A549 (cell line): ENCODE measurements around the gene KCNH6. TPM values are rescaled to one million over a fixed set of nuclear protein-coding genes. Genes with fewer than 3 reads are reported as not detected.

Source experiments
- ATAC-seq, 2 experiments: fragments of 200-7000 bp in 1 of 2; fragments of >200 bp in 1 of 2; cut with Nextera tagmentation in 1 of 2; cut with Tn5 transposase in 1 of 2; 3 replicates each; pipeline versions ENCODE4 v1.8.0 to v1.9.1; 2018 to 2020; ENCODE audit warnings: mild to moderate bottlenecking in 1 of 2, moderate library complexity in 1 of 2
- CTCF ChIA-PET: fragments of 300-600 bp; sonication (Branson Sonifier 250); formaldehyde crosslinking; extraction: SDS; loops from one replicate; lab custom pipeline; 2021; ENCODE audit warnings: antibody characterized with exemption, inconsistent platforms; lab: Yijun Ruan, JAX
- POLR2A ChIA-PET: fragments of 350-600 bp; formaldehyde crosslinking; extraction: SDS; loops from one replicate; lab custom pipeline; 2021; ENCODE audit warnings: antibody characterized with exemption, inconsistent platforms; lab: Yijun Ruan, JAX
- DNase-seq, 2 experiments: peaks; one replicate each; pipeline versions ENCODE4 v3.0.0 to v3.0.0-alpha.2; 2011 to 2016; ENCODE audit warnings: low read depth in 1 of 2, low spot score in 1 of 2
- FAIRE-seq: peaks from 2 replicates; lab custom pipeline; 2011; peaks lifted over from hg19 to GRCh38; lab: Jason Lieb, UNC
- H3K27ac ChIP-seq, 2 experiments: fragments of >200 bp; sonication (Bioruptor Twin); formaldehyde crosslinking; 3 replicates each; pipeline ENCODE4 v1.5.1; 2016 to 2017
- H3K4me1 ChIP-seq: fragments of >200 bp; sonication (Bioruptor Twin); formaldehyde crosslinking; 3 replicates; pipeline ENCODE4 v1.6.1; 2016
- H3K4me2 ChIP-seq: fragments of >200 bp; sonication (Bioruptor Twin); formaldehyde crosslinking; 3 replicates; pipeline ENCODE4 v1.6.1; 2016
- H3K4me3 ChIP-seq: fragments of >200 bp; sonication (Bioruptor Twin); formaldehyde crosslinking; 3 replicates; pipeline ENCODE4 v1.5.1; 2016
- H3K9me3 ChIP-seq: fragments of >200 bp; sonication (Bioruptor Twin); formaldehyde crosslinking; 3 replicates; pipeline ENCODE4 v1.6.1; 2016
- CBX8 ChIP-seq: fragments of 200-600 bp; sonication (generic); IDR thresholded peaks from 2 replicates; pipeline ENCODE4 v1.6.1; 2016
- CEBPB ChIP-seq, 2 experiments: fragments of >200 bp in 1 of 2; sonication (Bioruptor Twin) in 1 of 2; formaldehyde crosslinking in 1 of 2; IDR thresholded peaks; 2 replicates each; pipeline ENCODE4 v1.6.1; 2012 to 2016
- ESRRA ChIP-seq: fragments of 150-350 bp; IDR thresholded peaks from 2 replicates; pipeline ENCODE4 v1.6.1; 2014; ENCODE audit warnings: mild to moderate bottlenecking, low read length, borderline replicate concordance
- FOSB ChIP-seq: fragments of 250-450 bp; sonication (Bioruptor Pico); IDR thresholded peaks from 2 replicates; pipeline ENCODE4 v1.5.0; 2020; ENCODE audit warnings: mild to moderate bottlenecking, moderate library complexity
- FOSL2 ChIP-seq, 2 experiments: fragments of 450-650 bp in 1 of 2; fragments of >200 bp in 1 of 2; sonication (Bioruptor Twin) in 1 of 2; formaldehyde crosslinking; IDR thresholded peaks; 2 replicates each; pipeline versions ENCODE4 v1.5.0 to v1.6.1; 2016 to 2020; ENCODE audit warnings: mild to moderate bottlenecking in 1 of 2, moderate library complexity in 1 of 2
- HEYL ChIP-seq: fragments of 250-450 bp; sonication (Bioruptor Pico); IDR thresholded peaks from 2 replicates; pipeline ENCODE4 v1.8.0; 2021; ENCODE audit warnings: mild to moderate bottlenecking, moderate library complexity
- HOXA7 ChIP-seq: fragments of 250-450 bp; sonication (Bioruptor Pico); IDR thresholded peaks from 2 replicates; pipeline ENCODE4 v1.5.0; 2020; ENCODE audit warnings: mild to moderate bottlenecking, moderate library complexity
- JUN ChIP-seq, 2 experiments: fragments of >200 bp; sonication (Bioruptor Twin); formaldehyde crosslinking; IDR thresholded peaks; 2 replicates in 1 of 2; 3 replicates in 1 of 2; pipeline ENCODE4 v1.6.1; 2016 to 2017
- KDM5A ChIP-seq: fragments of 200-600 bp; sonication (generic); IDR thresholded peaks from 2 replicates; pipeline ENCODE4 v1.6.1; 2016; ENCODE audit warnings: antibody characterized with exemption, mild to moderate bottlenecking
- MAZ ChIP-seq: fragments of 150-350 bp; IDR thresholded peaks from 2 replicates; pipeline ENCODE4 v1.6.1; 2014; ENCODE audit warnings: antibody characterized with exemption, low read depth, low read length, borderline replicate concordance
- NPAS2 ChIP-seq: fragments of 250-450 bp; sonication (Bioruptor Pico); IDR thresholded peaks from 2 replicates; pipeline ENCODE4 v1.8.0; 2022; ENCODE audit warnings: mild to moderate bottlenecking, moderate library complexity, borderline replicate concordance
- NR3C1 ChIP-seq: fragments of >200 bp; sonication (Bioruptor Twin); formaldehyde crosslinking; IDR thresholded peaks from 3 replicates; pipeline ENCODE4 v1.6.1; 2017
- POLR2A ChIP-seq: IDR thresholded peaks from 2 replicates; pipeline ENCODE4 v1.6.1; 2012; ENCODE audit warnings: mild to moderate bottlenecking, low read length
- SREBF2 ChIP-seq: fragments of 450-650 bp; IDR thresholded peaks from 2 replicates; pipeline ENCODE4 v1.6.1; 2014; ENCODE audit warnings: mild to moderate bottlenecking, moderate library complexity
- TFCP2L1 ChIP-seq: fragments of 250-450 bp; sonication (Bioruptor Pico); IDR thresholded peaks from 2 replicates; pipeline ENCODE4 v1.5.0; 2021; ENCODE audit warnings: mild to moderate bottlenecking
- ZC3H11A ChIP-seq: fragments of 450-650 bp; IDR thresholded peaks from 2 replicates; pipeline ENCODE4 v1.6.1; 2014; ENCODE audit warnings: antibody characterized with exemption, mild to moderate bottlenecking
- ZNF302 ChIP-seq: fragments of 250-450 bp; sonication (Bioruptor Pico); IDR thresholded peaks from 2 replicates; pipeline ENCODE4 v1.9.0; 2021; ENCODE audit warnings: inconsistent platforms, mild to moderate bottlenecking, moderate library complexity
- WGBS: methylation state at CpG from one replicate; pipeline ENCODE4 v1.1.6; 2017; ENCODE audit errors: missing lambda C conversion rate; 5-methylcytosine and 5-hydroxymethylcytosine counted together
- polyA plus RNA-seq, 4 experiments: library from polyadenylated mRNA; depleted of rRNA in 3 of 4; stranded (reverse); fragments of >200 nt; fragmentation: RNase III in 1 of 4; extraction: RNeasy Plus Mini Kit Qiagen cat#74134 plus additional on column Dnase treatment in 1 of 4; gene quantifications; 2 replicates in 3 of 4; 3 replicates in 1 of 4; pipeline ENCODE4 v1.2.3, GENCODE V29; 2011 to 2017
- TF ChIP-seq, protein P1 (sequence below): fragments of 450-650 bp; IDR thresholded peaks from 2 replicates; pipeline ENCODE4 v1.6.1; 2014; ENCODE audit warnings: antibody characterized with exemption
- TF ChIP-seq, protein P2 (sequence below): fragments of 150-350 bp; IDR thresholded peaks from 2 replicates; pipeline ENCODE4 v1.6.1; 2014; ENCODE audit warnings: low read depth, mild to moderate bottlenecking, low read length
- TF ChIP-seq, protein P3 (sequence below): fragments of 250-450 bp; sonication (Bioruptor Pico); IDR thresholded peaks from 2 replicates; pipeline ENCODE4 v1.5.0; 2020; ENCODE audit warnings: low read depth, mild to moderate bottlenecking, moderate library complexity
- TF ChIP-seq, protein P4 (sequence below): fragments of 200-600 bp; sonication (generic); IDR thresholded peaks from 2 replicates; pipeline ENCODE4 v1.6.1; 2016; ENCODE audit warnings: antibody characterized with exemption, mild to moderate bottlenecking, moderate library complexity

Gene KCNH6
- polyA plus RNA-seq, 2 of the 4 experiments (the other 2 are of a cell fraction) = not detected

DNA sequence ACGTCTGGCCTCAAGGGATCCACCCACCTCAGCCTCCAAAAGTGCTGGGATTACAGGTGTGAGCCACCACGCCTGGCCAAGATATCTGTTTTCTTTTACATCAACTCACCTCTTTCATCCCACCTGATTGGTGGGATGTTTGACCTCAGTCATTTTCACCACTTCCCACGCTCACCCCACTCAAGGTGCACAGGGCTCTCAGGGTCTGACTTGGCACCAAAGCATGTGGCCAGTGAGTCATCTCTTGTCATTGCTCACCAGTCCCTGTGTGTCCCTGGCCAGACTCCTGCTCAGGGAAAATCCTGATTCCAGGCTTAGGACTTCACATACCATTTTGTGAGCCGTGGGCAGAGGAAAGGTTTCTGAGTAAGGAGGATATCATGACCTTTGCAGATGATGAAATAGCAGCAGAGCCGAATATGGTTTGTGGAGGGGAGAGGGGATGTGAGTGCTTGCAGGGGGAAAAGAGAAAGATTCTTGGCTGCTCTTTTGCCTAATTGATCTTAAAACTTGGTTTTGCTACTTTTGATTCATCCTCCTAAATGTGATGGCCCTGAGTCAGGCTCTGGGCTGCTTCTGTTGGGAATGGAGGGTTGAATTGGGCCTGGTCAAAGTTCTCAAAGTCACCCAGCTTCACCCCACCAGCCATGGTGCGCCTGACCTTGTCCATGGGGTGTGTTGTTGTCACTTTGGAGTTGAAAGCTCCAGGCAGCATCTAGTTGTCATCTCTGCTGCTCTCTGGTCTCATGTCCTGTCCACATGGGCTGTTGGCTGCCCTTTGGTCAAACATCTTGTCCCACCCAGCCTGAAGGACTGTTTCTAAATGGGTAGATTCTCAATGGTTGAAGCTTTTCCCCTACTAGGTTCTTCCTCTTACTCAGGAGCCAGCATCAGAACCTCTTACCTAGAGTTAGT is 6.0 kb upstream of the KCNH6 start:
- Histone ChIP-seq H3K9me3 (no peaks in the 10 kb centered on the region), H3K4me2 (no peak overlapping the region), H3K27ac (no peak overlapping the region), H3K4me1 (peaks cover 11% of the 10 kb centered on the region), H3K4me3 (no peak overlapping the region)
- DNase-seq (peak; percentile 40 to 55), FAIRE-seq (peak; percentile 74), ATAC-seq (0 out of 6 replicates have a peak, but pooled peaks of 1 of the 2 experiments have one; percentile 27)
- 23% methylated on average over 6 of the region's 6 CpGs for WGBS
- TF ChIP-seq, protein P1, sequence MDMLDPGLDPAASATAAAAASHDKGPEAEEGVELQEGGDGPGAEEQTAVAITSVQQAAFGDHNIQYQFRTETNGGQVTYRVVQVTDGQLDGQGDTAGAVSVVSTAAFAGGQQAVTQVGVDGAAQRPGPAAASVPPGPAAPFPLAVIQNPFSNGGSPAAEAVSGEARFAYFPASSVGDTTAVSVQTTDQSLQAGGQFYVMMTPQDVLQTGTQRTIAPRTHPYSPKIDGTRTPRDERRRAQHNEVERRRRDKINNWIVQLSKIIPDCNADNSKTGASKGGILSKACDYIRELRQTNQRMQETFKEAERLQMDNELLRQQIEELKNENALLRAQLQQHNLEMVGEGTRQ = no peak
- TF ChIP-seq KDM5A = no peak
- no peak for TF ChIP-seq FOSL2 (IDR thresholded peaks at IDR 0.05)
- TF ChIP-seq FOSL2 (CRISPR knock-in tag; IDR thresholded peaks at IDR 0.05) = peak; percentile 36; the same call in 1 of the 2 replicates
- ChIA-PET CTCF (interaction anchor here (0.6 to 2.5 kb wide), 4 partner anchors 13 to 349 kb away, joined by 3 to 9 read pairs (median 5); no protein-coding TSS in a partner anchor), POLR2A (interaction anchor here (0.6 kb wide), 2 partner anchors 37 to 47 kb away, joined by 5 to 17 read pairs; no protein-coding TSS in a partner anchor)

DNA sequence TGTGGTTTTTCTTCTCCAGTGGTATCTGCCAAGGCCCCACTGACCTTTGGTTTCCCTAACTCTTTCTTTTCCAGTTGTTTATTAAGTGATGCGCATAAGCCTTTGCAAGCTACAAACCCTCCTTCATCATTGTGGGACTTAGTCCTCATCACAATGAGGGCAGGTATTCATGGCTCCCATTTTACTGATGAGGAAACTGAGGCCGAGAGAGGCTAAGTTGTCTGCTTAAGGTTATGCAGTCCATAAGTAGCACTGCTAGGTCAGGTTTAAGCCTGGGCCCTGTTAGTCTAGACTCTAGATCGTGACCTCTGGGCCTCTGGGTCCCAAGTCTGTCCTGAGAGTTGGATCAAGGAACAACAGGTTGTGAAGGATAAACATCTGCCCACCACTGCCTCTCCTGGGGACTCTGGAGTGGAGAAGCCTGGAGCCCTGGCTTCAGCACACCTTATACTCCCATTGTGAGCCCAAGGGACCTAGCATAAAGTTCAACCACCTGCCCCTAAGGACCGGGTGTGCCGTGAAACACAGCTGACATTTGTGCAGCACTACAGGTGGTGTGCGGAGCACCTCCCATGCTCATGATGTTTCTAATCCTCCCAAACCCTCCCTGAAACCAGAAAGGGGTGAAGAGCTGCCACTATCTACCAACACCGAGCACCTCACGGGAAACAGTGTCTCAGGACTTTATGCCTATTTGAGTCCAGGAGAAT is 5.2 kb upstream of the KCNH6 start:
- no peaks in the 10 kb centered on the region for H3K9me3 ChIP-seq
- WGBS = 48% methylated on average over 8 of the region's 8 CpGs
- H3K4me2 ChIP-seq = no peak overlapping the region
- peaks cover 11% of the 10 kb centered on the region for H3K4me1 ChIP-seq
- POLR2A ChIA-PET = no interaction called here
- H3K4me3 ChIP-seq = no peak overlapping the region
- ATAC-seq = no peak
- DNase-seq = no peak
- no peak for FAIRE-seq
- no peak overlapping the region for H3K27ac ChIP-seq
- TF ChIP-seq HEYL = no peak
- no peak for TF ChIP-seq MAZ
- TF ChIP-seq ZNF302 (CRISPR knock-in tag) = no peak
- TF ChIP-seq NR3C1 = no peak
- no peak for TF ChIP-seq KDM5A
- TF ChIP-seq SREBF2 = no peak
- TF ChIP-seq FOSB (CRISPR knock-in tag) = no peak
- TF ChIP-seq, protein P2, sequence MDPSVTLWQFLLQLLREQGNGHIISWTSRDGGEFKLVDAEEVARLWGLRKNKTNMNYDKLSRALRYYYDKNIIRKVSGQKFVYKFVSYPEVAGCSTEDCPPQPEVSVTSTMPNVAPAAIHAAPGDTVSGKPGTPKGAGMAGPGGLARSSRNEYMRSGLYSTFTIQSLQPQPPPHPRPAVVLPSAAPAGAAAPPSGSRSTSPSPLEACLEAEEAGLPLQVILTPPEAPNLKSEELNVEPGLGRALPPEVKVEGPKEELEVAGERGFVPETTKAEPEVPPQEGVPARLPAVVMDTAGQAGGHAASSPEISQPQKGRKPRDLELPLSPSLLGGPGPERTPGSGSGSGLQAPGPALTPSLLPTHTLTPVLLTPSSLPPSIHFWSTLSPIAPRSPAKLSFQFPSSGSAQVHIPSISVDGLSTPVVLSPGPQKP = no peak
- no peak for TF ChIP-seq POLR2A
- TF ChIP-seq CEBPB (IDR thresholded peaks at IDR 0.05) = no peak
- no peak for TF ChIP-seq HOXA7
- TF ChIP-seq, protein P3, sequence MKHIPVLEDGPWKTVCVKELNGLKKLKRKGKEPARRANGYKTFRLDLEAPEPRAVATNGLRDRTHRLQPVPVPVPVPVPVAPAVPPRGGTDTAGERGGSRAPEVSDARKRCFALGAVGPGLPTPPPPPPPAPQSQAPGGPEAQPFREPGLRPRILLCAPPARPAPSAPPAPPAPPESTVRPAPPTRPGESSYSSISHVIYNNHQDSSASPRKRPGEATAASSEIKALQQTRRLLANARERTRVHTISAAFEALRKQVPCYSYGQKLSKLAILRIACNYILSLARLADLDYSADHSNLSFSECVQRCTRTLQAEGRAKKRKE = no peak
- TF ChIP-seq ESRRA = no peak
- TF ChIP-seq JUN (IDR thresholded peaks at IDR 0.05) = no peak
- TF ChIP-seq ZC3H11A = no peak
- TF ChIP-seq TFCP2L1 (CRISPR knock-in tag) = no peak
- TF ChIP-seq, protein P4, sequence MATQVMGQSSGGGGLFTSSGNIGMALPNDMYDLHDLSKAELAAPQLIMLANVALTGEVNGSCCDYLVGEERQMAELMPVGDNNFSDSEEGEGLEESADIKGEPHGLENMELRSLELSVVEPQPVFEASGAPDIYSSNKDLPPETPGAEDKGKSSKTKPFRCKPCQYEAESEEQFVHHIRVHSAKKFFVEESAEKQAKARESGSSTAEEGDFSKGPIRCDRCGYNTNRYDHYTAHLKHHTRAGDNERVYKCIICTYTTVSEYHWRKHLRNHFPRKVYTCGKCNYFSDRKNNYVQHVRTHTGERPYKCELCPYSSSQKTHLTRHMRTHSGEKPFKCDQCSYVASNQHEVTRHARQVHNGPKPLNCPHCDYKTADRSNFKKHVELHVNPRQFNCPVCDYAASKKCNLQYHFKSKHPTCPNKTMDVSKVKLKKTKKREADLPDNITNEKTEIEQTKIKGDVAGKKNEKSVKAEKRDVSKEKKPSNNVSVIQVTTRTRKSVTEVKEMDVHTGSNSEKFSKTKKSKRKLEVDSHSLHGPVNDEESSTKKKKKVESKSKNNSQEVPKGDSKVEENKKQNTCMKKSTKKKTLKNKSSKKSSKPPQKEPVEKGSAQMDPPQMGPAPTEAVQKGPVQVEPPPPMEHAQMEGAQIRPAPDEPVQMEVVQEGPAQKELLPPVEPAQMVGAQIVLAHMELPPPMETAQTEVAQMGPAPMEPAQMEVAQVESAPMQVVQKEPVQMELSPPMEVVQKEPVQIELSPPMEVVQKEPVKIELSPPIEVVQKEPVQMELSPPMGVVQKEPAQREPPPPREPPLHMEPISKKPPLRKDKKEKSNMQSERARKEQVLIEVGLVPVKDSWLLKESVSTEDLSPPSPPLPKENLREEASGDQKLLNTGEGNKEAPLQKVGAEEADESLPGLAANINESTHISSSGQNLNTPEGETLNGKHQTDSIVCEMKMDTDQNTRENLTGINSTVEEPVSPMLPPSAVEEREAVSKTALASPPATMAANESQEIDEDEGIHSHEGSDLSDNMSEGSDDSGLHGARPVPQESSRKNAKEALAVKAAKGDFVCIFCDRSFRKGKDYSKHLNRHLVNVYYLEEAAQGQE = no peak
- no peak for TF ChIP-seq NPAS2 (CRISPR knock-in tag)
- no peak for TF ChIP-seq CBX8
- TF ChIP-seq, all 56 proteins: peak for 0
- CTCF ChIA-PET = interaction anchor here (0.9 to 2.5 kb wide), 6 partner anchors 13 to 94 kb away, joined by 3 to 9 read pairs (median 4); no protein-coding TSS in a partner anchor
